Hepatocyte (in vitro differentiated cells): ENCODE data around the gene EHBP1. TPM values are rescaled to one million over a fixed set of nuclear protein-coding genes. Genes with fewer than 3 reads are reported as not detected.

Experiments
- DNase-seq: peaks from one replicate; pipeline ENCODE4 v3.0.0-alpha.2; 2016; ENCODE audit warnings: low spot score
- H2AFZ ChIP-seq: fragments of 200-600 bp; sonication (generic); 2 replicates; pipeline ENCODE4 v1.6.0; 2016; ENCODE audit warnings: antibody characterized with exemption, mild to moderate bottlenecking
- H3K27ac ChIP-seq: fragments of 200-600 bp; sonication (generic); 2 replicates; pipeline ENCODE4 v1.5.1; 2016; ENCODE audit warnings: mild to moderate bottlenecking
- H3K27me3 ChIP-seq: fragments of 200-600 bp; sonication (generic); 2 replicates; pipeline ENCODE4 v1.6.1; 2016
- H3K36me3 ChIP-seq: fragments of 200-600 bp; sonication (generic); replicated peaks from 2 replicates; pipeline ENCODE4 v1.5.1; 2016; ENCODE audit warnings: low read depth; ENCODE audit not compliant: insufficient read depth
- H3K4me1 ChIP-seq: fragments of 200-600 bp; sonication (generic); 2 replicates; pipeline ENCODE4 v1.5.1; 2016; ENCODE audit warnings: mild to moderate bottlenecking, moderate library complexity; ENCODE audit not compliant: insufficient read depth
- H3K4me2 ChIP-seq: fragments of 200-600 bp; sonication (generic); 2 replicates; pipeline ENCODE4 v1.6.0; 2016
- H3K4me3 ChIP-seq: fragments of 200-600 bp; sonication (generic); 2 replicates; pipeline ENCODE4 v1.5.1; 2016; ENCODE audit warnings: mild to moderate bottlenecking
- H3K79me2 ChIP-seq: fragments of 200-600 bp; sonication (generic); 2 replicates; pipeline ENCODE4 v1.6.0; 2017; ENCODE audit warnings: mild to moderate bottlenecking
- H3K9me2 ChIP-seq: fragments of 200-600 bp; sonication (generic); replicated peaks from 2 replicates; pipeline ENCODE4 v1.6.0; 2017; ENCODE audit warnings: mild to moderate bottlenecking; ENCODE audit not compliant: insufficient read depth
- H3K9me3 ChIP-seq: fragments of 200-600 bp; sonication (generic); 2 replicates; pipeline ENCODE4 v1.5.1; 2016; ENCODE audit warnings: low read depth, mild to moderate bottlenecking
- H4K20me1 ChIP-seq: fragments of 200-600 bp; sonication (generic); 2 replicates; pipeline ENCODE4 v1.6.0; 2016; ENCODE audit warnings: mild to moderate bottlenecking; ENCODE audit not compliant: insufficient read depth, poor library complexity, severe bottlenecking
- EZH2 ChIP-seq: fragments of 200-600 bp; sonication (generic); IDR thresholded peaks from 2 replicates; pipeline ENCODE4 v1.6.1; 2016; ENCODE audit warnings: antibody characterized with exemption, mild to moderate bottlenecking, borderline replicate concordance
- EZH2phosphoT487 ChIP-seq: fragments of 200-600 bp; sonication (generic); IDR thresholded peaks from one replicate; pipeline ENCODE4 v1.6.1; 2018; ENCODE audit warnings: antibody characterized with exemption, mild to moderate bottlenecking, low read depth, moderate library complexity; ENCODE audit not compliant: unreplicated experiment, severe bottlenecking
- WGBS: methylation state at CpG from one replicate; pipeline ENCODE4 v1.1.6; 2016; ENCODE audit warnings: low lambda C conversion rate; ENCODE audit errors: missing lambda C conversion rate; 5-methylcytosine and 5-hydroxymethylcytosine counted together
- polyA plus RNA-seq: library from polyadenylated mRNA; unstranded; fragments of >200 nt; fragmentation: Nextera tagmentation; extraction: Ambion mirVana; gene quantifications from 2 replicates; pipeline ENCODE4 v1.2.1, GENCODE V29; 2016
- total RNA-seq: library from RNA; depleted of rRNA; stranded (reverse); fragments of >200 nt; gene quantifications from 2 replicates; pipeline ENCODE4 v1.2.3, GENCODE V29; 2014
- TF ChIP-seq, protein P1 (sequence below): fragments of 200-600 bp; sonication (generic); IDR thresholded peaks from 2 replicates; pipeline ENCODE4 v1.5.1; 2016; ENCODE audit warnings: antibody characterized with exemption, mild to moderate bottlenecking; ENCODE audit not compliant: poor library complexity

EHBP1 gene
- total and polyA plus RNA-seq, 2 experiments from 2014 or later: 11.4 to 34.6 TPM

DNA sequence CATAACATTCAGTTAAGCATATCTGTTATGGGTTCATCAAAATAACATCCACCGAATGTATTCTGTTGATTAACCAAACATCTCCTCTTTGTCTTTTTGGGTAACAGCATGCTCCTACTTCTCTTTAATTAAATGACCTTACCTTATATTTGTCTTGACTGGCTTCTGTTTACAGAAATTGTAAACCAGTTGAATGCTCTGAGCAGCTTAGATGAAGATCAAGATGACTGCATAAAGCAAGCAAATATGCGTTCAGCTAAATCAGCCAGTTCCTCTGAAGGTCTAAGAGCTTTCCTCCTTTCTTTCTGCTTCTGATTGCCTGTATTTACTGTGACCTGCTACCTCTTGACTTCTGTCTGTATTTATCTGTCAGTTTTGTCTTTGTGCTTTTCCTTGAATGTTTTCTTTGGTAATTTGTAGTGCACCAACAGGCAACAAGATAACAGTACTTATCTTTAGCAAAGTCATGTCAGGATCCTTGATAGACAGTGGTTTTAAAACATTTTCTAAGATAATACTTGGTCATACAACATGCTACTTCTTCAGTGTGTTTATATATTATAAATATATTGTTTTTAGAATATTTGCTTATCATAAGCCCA lies 152.8 kb downstream of the EHBP1 start:
- no peaks in the 10 kb centered on the region for H3K27me3 ChIP-seq
- no peak overlapping the region for H3K4me2 ChIP-seq
- H3K79me2 ChIP-seq: no peaks in the 10 kb centered on the region
- no peak for DNase-seq
- WGBS: 63% methylated on average over 2 of the region's 2 CpGs
- no peak for TF ChIP-seq EZH2
- TF ChIP-seq EZH2phosphoT487: no peak
- TF ChIP-seq, protein P1, sequence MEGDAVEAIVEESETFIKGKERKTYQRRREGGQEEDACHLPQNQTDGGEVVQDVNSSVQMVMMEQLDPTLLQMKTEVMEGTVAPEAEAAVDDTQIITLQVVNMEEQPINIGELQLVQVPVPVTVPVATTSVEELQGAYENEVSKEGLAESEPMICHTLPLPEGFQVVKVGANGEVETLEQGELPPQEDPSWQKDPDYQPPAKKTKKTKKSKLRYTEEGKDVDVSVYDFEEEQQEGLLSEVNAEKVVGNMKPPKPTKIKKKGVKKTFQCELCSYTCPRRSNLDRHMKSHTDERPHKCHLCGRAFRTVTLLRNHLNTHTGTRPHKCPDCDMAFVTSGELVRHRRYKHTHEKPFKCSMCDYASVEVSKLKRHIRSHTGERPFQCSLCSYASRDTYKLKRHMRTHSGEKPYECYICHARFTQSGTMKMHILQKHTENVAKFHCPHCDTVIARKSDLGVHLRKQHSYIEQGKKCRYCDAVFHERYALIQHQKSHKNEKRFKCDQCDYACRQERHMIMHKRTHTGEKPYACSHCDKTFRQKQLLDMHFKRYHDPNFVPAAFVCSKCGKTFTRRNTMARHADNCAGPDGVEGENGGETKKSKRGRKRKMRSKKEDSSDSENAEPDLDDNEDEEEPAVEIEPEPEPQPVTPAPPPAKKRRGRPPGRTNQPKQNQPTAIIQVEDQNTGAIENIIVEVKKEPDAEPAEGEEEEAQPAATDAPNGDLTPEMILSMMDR: no peak
- no peaks in the 10 kb centered on the region for H3K36me3 ChIP-seq
- no peak overlapping the region for H2AFZ ChIP-seq
- H3K9me3 ChIP-seq: no peaks in the 10 kb centered on the region
- no peaks in the 10 kb centered on the region for H3K9me2 ChIP-seq
- H4K20me1 ChIP-seq: no peaks in the 10 kb centered on the region
- no peaks in the 10 kb centered on the region for H3K4me1 ChIP-seq
- no peak overlapping the region for H3K27ac ChIP-seq
- no peak overlapping the region for H3K4me3 ChIP-seq

- TF ChIP-seq EZH2 (no peak), EZH2phosphoT487 (no peak)
- TF ChIP-seq, protein P1: no peak
- Histone ChIP-seq H3K9me3 (no peaks in the 10 kb centered on the region), H3K27ac (no peak overlapping the region), H3K4me1 (no peaks in the 10 kb centered on the region), H3K79me2 (no peaks in the 10 kb centered on the region), H3K4me3 (no peak overlapping the region), H3K27me3 (no peaks in the 10 kb centered on the region), H3K36me3 (no peaks in the 10 kb centered on the region), H4K20me1 (no peaks in the 10 kb centered on the region), H3K4me2 (no peak overlapping the region), H2AFZ (no peak overlapping the region), H3K9me2 (no peaks in the 10 kb centered on the region)
- no peak for DNase-seq
- 87% methylated on average over 3 of the region's 3 CpGs for WGBS
These were observed 163.4 kb downstream of the EHBP1 start for GRCh38 chr2:62868947-62869346.

- WGBS: 94% methylated on average over 1 of the region's 1 CpG
These were observed 165.5 kb downstream of the EHBP1 start for GRCh38 chr2:62870966-62871365.

More at GRCh38 chr2:62870966-62871365, 165.5 kb downstream of the EHBP1 start:
- H3K4me2 ChIP-seq: no peak overlapping the region
- no peak overlapping the region for H3K27ac ChIP-seq
- no peaks in the 10 kb centered on the region for H3K4me1 ChIP-seq
- H2AFZ ChIP-seq: no peak overlapping the region
- no peaks in the 10 kb centered on the region for H3K27me3 ChIP-seq
- H3K79me2 ChIP-seq: no peaks in the 10 kb centered on the region
- no peaks in the 10 kb centered on the region for H3K9me3 ChIP-seq
- DNase-seq: no peak
- H3K9me2 ChIP-seq: no peaks in the 10 kb centered on the region
- no peaks in the 10 kb centered on the region for H3K36me3 ChIP-seq
- no peaks in the 10 kb centered on the region for H4K20me1 ChIP-seq
- no peak overlapping the region for H3K4me3 ChIP-seq
- TF ChIP-seq, protein P1: no peak
- TF ChIP-seq EZH2 (no peak), EZH2phosphoT487 (no peak)
